Measurements from ENCODE around the gene C1orf159.
"Not testable (repeated sequence)": the region's sequence is repeated elsewhere in the genome, so short reads cannot be mapped to it uniquely, and the experiment has no call there.

The C1orf159 gene

GRCh38 chr1:1156140-1157032 is 40.5 kb upstream of the C1orf159 start:
- H3K9me2 ChIP-seq (replicated peaks; ENCODE audit: insufficient read depth, low read length) = no peaks in the 10 kb centered on the region
- no peak overlapping the region for H2AFZ ChIP-seq (ENCODE audit: low read depth, low read length, severe bottlenecking)
- no peaks in the 10 kb centered on the region for H3K27me3 ChIP-seq (ENCODE audit: low read length)
- H3F3A ChIP-seq (ENCODE audit: insufficient read depth) = no peaks in the 10 kb centered on the region
- peaks cover 10% of the 10 kb centered on the region; the same call in 1 of the 2 replicates for H3K9me3 ChIP-seq (ENCODE audit: insufficient read depth, low read length)
- H3K4me2 ChIP-seq (ENCODE audit: low read depth, low read length, poor library complexity, severe bottlenecking) = no peak overlapping the region
- no peaks in the 10 kb centered on the region for H3K79me2 ChIP-seq (ENCODE audit: insufficient read depth, low read length)
- no peaks in the 10 kb centered on the region for H3K36me3 ChIP-seq (ENCODE audit: low read length)
- H3K4me3 ChIP-seq (ENCODE audit: insufficient read depth, low read length, poor library complexity, severe bottlenecking) = no peak overlapping the region
- H3K9ac ChIP-seq (ENCODE audit: low read length) = no peak overlapping the region
- no peak overlapping the region for H3K27ac ChIP-seq (ENCODE audit: low read depth, low read length)
- TF ChIP-seq CTCF (IDR thresholded peaks at IDR 0.05; ENCODE audit: insufficient read depth, low read length, poor library complexity, severe bottlenecking) = no peak
- no peak for TF ChIP-seq EZH2phosphoT487 (conservative IDR thresholded peaks at IDR 0.05; ENCODE audit: low read length)
- no peaks in the 10 kb centered on the region for H4K20me1 ChIP-seq (ENCODE audit: low read depth, low read length)

DNA sequence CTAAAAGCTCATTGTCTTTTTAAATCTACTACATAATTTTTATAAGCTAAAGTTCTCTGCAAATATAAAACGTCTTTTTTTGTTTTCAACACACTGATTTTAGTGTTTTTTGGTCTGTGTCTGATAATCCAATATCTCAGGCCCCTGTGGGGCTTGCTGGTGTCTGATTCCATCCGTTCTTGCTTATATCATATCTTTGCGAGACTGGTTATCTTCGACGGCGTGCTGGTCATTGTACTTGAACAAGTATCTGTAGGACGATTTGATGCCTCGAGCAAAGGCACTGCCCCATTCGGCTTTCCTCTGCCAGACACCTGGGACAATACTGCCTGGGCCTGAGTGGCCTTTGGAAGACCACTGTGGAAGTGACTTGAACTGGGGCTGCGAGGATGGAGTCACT is 39.4 kb upstream of the C1orf159 start:
- Histone ChIP-seq H3K9ac (ENCODE audit: low read length) (no peak overlapping the region), H3K4me2 (ENCODE audit: low read depth, low read length, poor library complexity, severe bottlenecking) (no peak overlapping the region), H4K20me1 (ENCODE audit: low read depth, low read length) (no peaks in the 10 kb centered on the region), H3K36me3 (ENCODE audit: low read length) (no peaks in the 10 kb centered on the region), H3K9me3 (ENCODE audit: insufficient read depth, low read length) (peaks cover 10% of the 10 kb centered on the region; the same call in 1 of the 2 replicates), H3K27ac (ENCODE audit: low read depth, low read length) (no peak overlapping the region), H3K27me3 (ENCODE audit: low read length) (no peaks in the 10 kb centered on the region), H3K79me2 (ENCODE audit: insufficient read depth, low read length) (no peaks in the 10 kb centered on the region), H3K9me2 (replicated peaks; ENCODE audit: insufficient read depth, low read length) (no peaks in the 10 kb centered on the region), H2AFZ (ENCODE audit: low read depth, low read length, severe bottlenecking) (no peak overlapping the region), H3F3A (ENCODE audit: insufficient read depth) (no peaks in the 10 kb centered on the region), H3K4me3 (ENCODE audit: insufficient read depth, low read length, poor library complexity, severe bottlenecking) (no peak overlapping the region)
- TF ChIP-seq CTCF (IDR thresholded peaks at IDR 0.05; ENCODE audit: insufficient read depth, low read length, poor library complexity, severe bottlenecking) = no peak
- TF ChIP-seq EZH2phosphoT487 (conservative IDR thresholded peaks at IDR 0.05; ENCODE audit: low read length) = no peak

- no peaks in the 10 kb centered on the region for H3K79me2 ChIP-seq (ENCODE audit: insufficient read depth, low read length)
- H3K9me2 ChIP-seq (replicated peaks; ENCODE audit: insufficient read depth, low read length) = no peaks in the 10 kb centered on the region
- no peaks in the 10 kb centered on the region for H3F3A ChIP-seq (ENCODE audit: insufficient read depth)
- TF ChIP-seq EZH2phosphoT487 (conservative IDR thresholded peaks at IDR 0.05; ENCODE audit: low read length) = no peak
- TF ChIP-seq CTCF (IDR thresholded peaks at IDR 0.05; ENCODE audit: insufficient read depth, low read length, poor library complexity, severe bottlenecking) = no peak
- H3K9me3 ChIP-seq (ENCODE audit: insufficient read depth, low read length) = peaks cover 10% of the 10 kb centered on the region; the same call in 1 of the 2 replicates
- H3K9ac ChIP-seq (ENCODE audit: low read length) = no peak overlapping the region
- H3K4me3 ChIP-seq (ENCODE audit: insufficient read depth, low read length, poor library complexity, severe bottlenecking) = no peak overlapping the region
- H3K27me3 ChIP-seq (ENCODE audit: low read length) = no peaks in the 10 kb centered on the region
- no peaks in the 10 kb centered on the region for H4K20me1 ChIP-seq (ENCODE audit: low read depth, low read length)
- H3K4me2 ChIP-seq (ENCODE audit: low read depth, low read length, poor library complexity, severe bottlenecking) = no peak overlapping the region
- no peaks in the 10 kb centered on the region for H3K36me3 ChIP-seq (ENCODE audit: low read length)
- no peak overlapping the region for H3K27ac ChIP-seq (ENCODE audit: low read depth, low read length)
- H2AFZ ChIP-seq (ENCODE audit: low read depth, low read length, severe bottlenecking) = no peak overlapping the region
Measured at GRCh38 chr1:1153874-1154273, 38.0 kb upstream of the C1orf159 start.

- not testable (repeated sequence) for H3K4me2 ChIP-seq (ENCODE audit: low read depth, low read length, poor library complexity, severe bottlenecking); H3F3A ChIP-seq (ENCODE audit: insufficient read depth); H4K20me1 ChIP-seq (ENCODE audit: low read depth, low read length); H3K79me2 ChIP-seq (ENCODE audit: insufficient read depth, low read length); H3K27me3 ChIP-seq (ENCODE audit: low read length); H3K4me3 ChIP-seq (ENCODE audit: insufficient read depth, low read length, poor library complexity, severe bottlenecking); H3K9ac ChIP-seq (ENCODE audit: low read length); H2AFZ ChIP-seq (ENCODE audit: low read depth, low read length, severe bottlenecking); H3K36me3 ChIP-seq (ENCODE audit: low read length); H3K9me2 ChIP-seq (replicated peaks; ENCODE audit: insufficient read depth, low read length); H3K27ac ChIP-seq (ENCODE audit: low read depth, low read length)
- H3K9me3 ChIP-seq (ENCODE audit: insufficient read depth, low read length) = peaks cover 10% of the 10 kb centered on the region; the same call in 1 of the 2 replicates
Measured at GRCh38 chr1:1153215-1153614, 37.3 kb upstream of the C1orf159 start.

- H3K27me3 ChIP-seq (ENCODE audit: low read length); H3K9ac ChIP-seq (ENCODE audit: low read length): not testable (repeated sequence)
Measured at GRCh38 chr1:1152431-1152830, 36.5 kb upstream of the C1orf159 start.

More at GRCh38 chr1:1152431-1152830, 36.5 kb upstream of the C1orf159 start:
- H4K20me1 ChIP-seq (ENCODE audit: low read depth, low read length); H3F3A ChIP-seq (ENCODE audit: insufficient read depth); H3K27ac ChIP-seq (ENCODE audit: low read depth, low read length); H3K4me3 ChIP-seq (ENCODE audit: insufficient read depth, low read length, poor library complexity, severe bottlenecking); H3K4me2 ChIP-seq (ENCODE audit: low read depth, low read length, poor library complexity, severe bottlenecking); H2AFZ ChIP-seq (ENCODE audit: low read depth, low read length, severe bottlenecking); H3K79me2 ChIP-seq (ENCODE audit: insufficient read depth, low read length); H3K9me2 ChIP-seq (replicated peaks; ENCODE audit: insufficient read depth, low read length); H3K36me3 ChIP-seq (ENCODE audit: low read length): not testable (repeated sequence)
- peaks cover 10% of the 10 kb centered on the region; the same call in 1 of the 2 replicates for H3K9me3 ChIP-seq (ENCODE audit: insufficient read depth, low read length)
